Uterus (tissue), 2 donors: ENCODE measurements around the gene SOD2.

ENCODE experiments used
- CTCF ChIP-seq, 4 experiments: fragments of 200-600 bp in 2 of 4; fragments of 450-650 bp in 2 of 4; sonication (generic) in 2 of 4; IDR thresholded peaks; one replicate each; pipeline ENCODE4 v1.5.1; 2016 to 2019; ENCODE audit warnings: antibody characterized with exemption in 4 of 4, mild to moderate bottlenecking in 2 of 4, moderate library complexity in 1 of 4
- POLR2A ChIP-seq, 2 donors: fragments of 450-650 bp; IDR thresholded peaks; one replicate each; pipeline ENCODE4 v1.6.1; 2016; ENCODE audit warnings: antibody characterized with exemption in 2 of 2, mild to moderate bottlenecking in 1 of 2, moderate library complexity in 1 of 2

DNA sequence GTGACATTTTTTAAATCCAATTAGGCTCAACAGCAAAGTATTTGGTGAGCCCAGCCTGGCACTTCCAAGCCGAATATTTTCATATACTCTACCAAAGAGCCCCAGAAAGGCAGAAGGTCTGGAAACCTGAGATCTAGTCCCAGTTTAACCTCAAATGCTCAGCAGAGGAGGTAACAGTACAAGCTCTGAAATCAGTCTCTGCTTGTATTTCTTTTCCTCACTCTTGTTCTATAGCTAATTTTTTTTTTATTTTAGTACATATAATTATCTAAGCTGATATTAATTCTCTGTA lies 9.1 kb downstream of the SOD2 start:
- TF ChIP-seq CTCF (IDR thresholded peaks at IDR 0.05) (no peak), POLR2A (IDR thresholded peaks at IDR 0.05) (no peak)
